Thymus (tissue), 11 donors: ENCODE measurements around the gene LRRC53. TPM values are rescaled to one million over a fixed set of nuclear protein-coding genes. Genes with fewer than 3 reads are reported as not detected.

Experiments used
- DNase-seq, 9 donors: peaks; one replicate each; pipeline ENCODE4 v3.0.0-alpha.2; 2013; ENCODE audit warnings: low spot score in 9 of 9, low read depth in 6 of 9, missing footprints in 1 of 9
- H3K27ac ChIP-seq, 2 donors: one replicate each; pipeline ENCODE4 v1.5.1; 2013; ENCODE audit warnings: control low read depth in 1 of 2, low read depth in 1 of 2, low read length in 1 of 2, mild to moderate bottlenecking in 1 of 2, moderate library complexity in 1 of 2
- H3K27me3 ChIP-seq, 2 donors: one replicate each; pipeline ENCODE4 v1.5.1; 2013; ENCODE audit warnings: low read length in 1 of 2; ENCODE audit not compliant: control insufficient read depth in 2 of 2, insufficient read depth in 1 of 2
- H3K36me3 ChIP-seq, 2 donors: one replicate each; pipeline ENCODE4 v1.5.1; 2013; ENCODE audit warnings: low read length in 1 of 2, mild to moderate bottlenecking in 1 of 2, moderate library complexity in 1 of 2; ENCODE audit not compliant: control insufficient read depth in 2 of 2, insufficient read depth in 2 of 2
- H3K4me1 ChIP-seq, 2 donors: one replicate each; pipeline ENCODE4 v1.5.1; 2013; ENCODE audit warnings: low read length in 2 of 2; ENCODE audit not compliant: control insufficient read depth in 2 of 2, insufficient read depth in 2 of 2
- H3K4me3 ChIP-seq, 2 donors: one replicate each; pipeline ENCODE4 v1.5.1; 2013; ENCODE audit warnings: low read length in 2 of 2, control low read depth in 1 of 2, mild to moderate bottlenecking in 1 of 2
- H3K9me3 ChIP-seq, 2 donors: one replicate each; pipeline ENCODE4 v1.5.1; 2013; ENCODE audit warnings: low read length in 1 of 2, mild to moderate bottlenecking in 1 of 2; ENCODE audit not compliant: control insufficient read depth in 2 of 2, insufficient read depth in 1 of 2
- WGBS: extraction: QIAGEN DNeasy Blood & Tissue Kit; methylation state at CpG from one replicate; pipeline ENCODE4 v1.1.7; 2013; 5-methylcytosine and 5-hydroxymethylcytosine counted together
- polyA plus RNA-seq: library from polyadenylated mRNA; stranded (reverse); fragments of 200-250 nt; gene quantifications from one replicate; pipeline ENCODE4 v1.2.3, GENCODE V29; 2013
- total RNA-seq: library from RNA; stranded (reverse); fragments of 120-200 nt; gene quantifications from one replicate; pipeline ENCODE4 v1.2.4, GENCODE V29; 2013
- donor health status: healthy.

The LRRC53 gene
- total and polyA plus RNA-seq, 2 donors, result 0.05 to 0.19 TPM

DNA sequence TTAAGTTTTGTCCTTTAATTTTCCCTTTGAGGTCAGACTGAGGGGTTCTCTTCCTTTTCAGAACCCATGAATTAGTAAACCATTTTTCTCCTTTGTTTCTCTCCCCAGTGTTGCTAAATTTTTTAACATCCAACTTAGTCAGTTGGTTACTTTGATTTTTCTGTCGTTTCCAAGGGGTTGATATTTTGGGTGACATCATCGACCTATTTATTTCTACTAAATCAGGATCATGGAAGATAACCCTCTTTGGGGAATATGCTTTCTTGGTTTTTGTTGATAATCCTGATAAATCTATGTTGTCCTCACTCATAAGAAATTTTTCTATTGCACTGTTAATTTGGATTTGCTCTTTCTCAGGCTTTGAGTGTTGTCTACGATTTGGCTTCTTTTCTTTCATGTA is 40.9 kb downstream of the LRRC53 start:
- Histone ChIP-seq H3K27ac (no peak overlapping the region), H3K4me3 (no peak overlapping the region)
- WGBS, result 89% methylated on average over 3 of the region's 3 CpGs

DNA sequence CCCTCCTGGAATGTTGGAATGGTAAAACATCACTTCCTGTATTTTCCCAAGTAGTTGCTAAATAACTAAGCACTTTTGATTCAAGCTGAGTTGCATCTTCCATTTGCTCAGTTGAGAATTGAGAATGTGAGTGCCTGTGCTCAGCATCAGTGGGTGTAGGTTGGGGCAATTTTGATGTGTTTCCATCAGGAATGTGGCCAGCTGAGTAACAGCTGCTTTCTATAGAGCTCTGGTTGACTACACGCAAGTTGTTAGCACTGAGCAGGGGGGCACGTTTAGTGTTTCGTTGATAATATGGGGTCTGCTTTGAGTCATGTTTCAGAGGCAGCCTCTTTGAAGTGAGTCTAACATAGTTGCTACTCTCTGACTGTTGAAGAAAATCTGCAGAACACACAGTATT is 41.5 kb downstream of the LRRC53 start:
- Histone ChIP-seq H3K4me1 (no peaks in the 10 kb centered on the region), H3K4me3 (no peak overlapping the region), H3K36me3 (no peaks in the 10 kb centered on the region), H3K9me3 (no peaks in the 10 kb centered on the region), H3K27me3 (no peaks in the 10 kb centered on the region), H3K27ac (no peak overlapping the region)
- WGBS, result 47% methylated on average over 3 of the region's 3 CpGs
- DNase-seq, result no peak

More for the DNA sequence above, 40.9 kb downstream of the LRRC53 start:
- no peaks in the 10 kb centered on the region for H3K4me1 ChIP-seq
- no peak for DNase-seq
- H3K27me3 ChIP-seq, result no peaks in the 10 kb centered on the region
- H3K9me3 ChIP-seq, result no peaks in the 10 kb centered on the region
- H3K36me3 ChIP-seq, result no peaks in the 10 kb centered on the region

DNA sequence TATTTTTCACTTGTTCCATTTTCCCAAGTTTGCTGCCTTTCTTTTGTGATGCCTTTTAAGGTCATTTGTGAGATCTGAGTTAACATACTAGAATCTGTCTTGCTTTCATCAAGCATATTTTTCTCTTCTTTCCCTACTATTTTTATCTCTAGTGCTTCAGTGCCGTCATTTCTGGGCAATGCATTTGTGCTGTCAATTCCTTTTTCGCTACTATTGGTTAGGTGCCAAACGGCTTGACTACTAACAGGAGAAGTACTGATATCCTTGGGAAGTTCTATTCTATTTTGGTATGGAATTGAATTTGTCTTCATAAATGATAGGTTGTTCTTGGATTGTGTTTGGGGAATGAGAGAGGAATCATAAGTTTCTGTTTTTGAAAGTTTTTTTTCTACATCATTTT is 42.2 kb downstream of the LRRC53 start:
- DNase-seq, result no peak
- no peaks in the 10 kb centered on the region for H3K4me1 ChIP-seq
- no peaks in the 10 kb centered on the region for H3K36me3 ChIP-seq
- 88% methylated on average over 3 of the region's 3 CpGs for WGBS
- no peak overlapping the region for H3K27ac ChIP-seq
- H3K9me3 ChIP-seq, result peaks cover 0 to 3% of the 10 kb centered on the region in 2 donors
- H3K27me3 ChIP-seq, result no peaks in the 10 kb centered on the region
- H3K4me3 ChIP-seq, result no peak overlapping the region

DNA sequence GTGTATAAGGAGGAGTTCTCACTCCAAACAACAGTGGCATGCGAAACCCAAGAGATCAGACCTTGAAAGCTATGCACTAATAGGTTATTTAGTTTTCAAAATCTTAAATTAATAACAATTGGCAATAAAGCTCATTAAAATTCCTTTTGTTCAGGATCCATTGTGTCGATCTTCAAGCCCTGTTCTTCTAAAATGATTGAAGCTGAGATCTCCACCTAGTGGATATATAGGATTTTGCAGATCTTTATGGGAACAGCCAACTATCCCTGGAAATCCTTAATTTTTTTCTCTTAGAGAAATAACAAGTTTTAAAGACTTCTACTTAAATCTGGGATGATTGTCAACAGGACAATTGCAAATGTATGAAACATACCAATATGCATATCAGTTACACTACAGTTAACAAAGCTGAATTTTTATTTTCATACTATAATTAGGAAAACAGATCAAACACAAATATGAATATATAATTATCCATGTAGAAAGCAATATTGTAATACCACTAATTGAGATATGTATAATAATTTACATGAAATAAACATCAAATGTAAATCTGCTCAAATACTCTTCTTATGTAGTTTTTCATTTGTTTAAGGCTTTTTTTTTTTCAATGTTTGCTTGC is 43.3 kb downstream of the LRRC53 start:
- no peak overlapping the region for H3K27ac ChIP-seq

DNA sequence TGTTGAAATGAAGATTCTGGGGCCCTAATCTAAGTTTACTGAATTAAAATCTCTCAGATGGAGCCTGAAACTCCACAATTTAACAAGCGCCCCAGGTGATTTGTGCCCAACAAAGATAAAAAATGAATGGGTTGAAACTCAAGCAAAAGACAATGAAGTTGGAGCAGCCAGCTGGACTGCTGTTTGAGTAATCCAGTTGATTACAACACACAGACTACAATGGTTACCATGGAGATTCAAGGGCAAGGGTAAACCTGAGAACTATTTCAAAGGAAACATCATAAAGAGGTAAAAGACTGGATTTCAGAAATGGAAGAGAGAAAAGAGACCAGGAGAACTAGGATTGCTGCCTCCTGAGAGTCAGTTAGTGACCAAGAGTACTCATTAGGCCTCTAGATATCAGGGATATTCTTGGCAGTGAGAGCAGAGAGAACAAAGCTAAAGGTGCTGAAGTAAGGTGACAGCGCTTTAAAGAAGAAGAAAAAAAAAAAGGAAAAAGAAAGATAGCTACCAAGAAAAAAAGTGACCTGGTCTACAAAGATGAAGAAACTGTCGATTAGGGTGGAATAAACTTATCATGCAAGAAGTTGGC is 44.5 kb downstream of the LRRC53 start:
- no peak for DNase-seq
- Histone ChIP-seq H3K27ac (no peak overlapping the region), H3K4me1 (no peaks in the 10 kb centered on the region), H3K36me3 (no peaks in the 10 kb centered on the region), H3K9me3 (peaks cover 0 to 5% of the 10 kb centered on the region in 2 donors), H3K27me3 (no peaks in the 10 kb centered on the region), H3K4me3 (no peak overlapping the region)
- WGBS, result 94% methylated on average over 3 of the region's 3 CpGs

More for the DNA sequence above, 43.3 kb downstream of the LRRC53 start:
- Histone ChIP-seq H3K4me1 (no peaks in the 10 kb centered on the region), H3K27me3 (no peaks in the 10 kb centered on the region), H3K4me3 (no peak overlapping the region), H3K9me3 (peaks cover 0 to 5% of the 10 kb centered on the region in 2 donors), H3K36me3 (no peaks in the 10 kb centered on the region)
- WGBS, result 12% methylated on average over 2 of the region's 2 CpGs
- DNase-seq, result peak in 1 of 9 donors; percentile 20

DNA sequence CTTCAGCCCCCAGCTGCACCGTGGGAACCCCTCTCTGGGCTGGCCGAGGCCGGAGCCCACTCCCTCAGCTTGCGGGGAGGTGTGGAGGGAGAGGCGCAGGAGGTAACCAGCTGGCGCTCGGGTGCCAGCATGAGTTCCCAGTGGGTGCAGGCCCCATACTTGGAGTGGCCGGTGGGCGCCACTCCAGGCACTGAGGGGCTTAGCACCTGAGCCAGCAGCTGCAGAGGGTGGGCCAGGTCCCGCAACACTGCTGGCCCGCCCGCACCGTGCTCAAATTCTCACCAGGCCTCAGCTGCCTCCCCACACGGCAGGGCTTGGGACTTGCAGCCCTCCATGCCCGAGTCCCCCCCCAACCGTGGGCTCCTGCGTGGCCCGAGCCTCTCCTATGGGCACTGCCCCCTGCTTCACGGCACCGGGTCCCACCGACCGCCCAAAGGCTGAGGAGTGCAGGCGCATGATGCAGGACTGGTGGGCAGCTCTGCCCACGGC is 47.2 kb downstream of the LRRC53 start:
- Histone ChIP-seq H3K27me3 (no peaks in the 10 kb centered on the region), H3K27ac (no peak overlapping the region), H3K4me1 (no peaks in the 10 kb centered on the region), H3K4me3 (no peak overlapping the region), H3K36me3 (no peaks in the 10 kb centered on the region), H3K9me3 (peaks cover 0 to 5% of the 10 kb centered on the region in 2 donors)
- DNase-seq, result no peak
- 97% methylated on average over 24 of the region's 24 CpGs for WGBS

DNA sequence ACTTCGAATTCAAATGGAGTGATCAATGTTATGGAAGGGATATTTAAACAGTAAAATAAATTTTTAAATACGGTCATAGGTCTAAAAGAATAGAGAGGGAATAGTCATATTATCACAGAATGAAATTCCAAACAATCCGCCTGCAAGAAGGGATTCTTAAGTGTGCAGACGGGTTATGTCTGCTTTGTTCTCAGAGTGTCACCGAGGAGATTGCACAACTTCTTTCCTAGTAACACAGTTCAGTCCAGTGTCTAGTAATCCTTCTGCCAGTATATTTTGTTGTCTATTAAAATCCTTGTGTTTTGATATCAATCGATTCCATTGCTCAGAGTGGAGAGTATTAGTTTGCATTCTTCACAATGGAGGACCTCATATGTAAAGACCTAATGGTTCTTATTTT is 48.4 kb downstream of the LRRC53 start:
- WGBS, result 93% methylated on average over 6 of the region's 6 CpGs
- DNase-seq, result no peak
- Histone ChIP-seq H3K4me3 (no peak overlapping the region), H3K27ac (no peak overlapping the region), H3K4me1 (no peaks in the 10 kb centered on the region), H3K27me3 (no peaks in the 10 kb centered on the region), H3K36me3 (no peaks in the 10 kb centered on the region), H3K9me3 (peaks cover 0 to 5% of the 10 kb centered on the region in 2 donors)

DNA sequence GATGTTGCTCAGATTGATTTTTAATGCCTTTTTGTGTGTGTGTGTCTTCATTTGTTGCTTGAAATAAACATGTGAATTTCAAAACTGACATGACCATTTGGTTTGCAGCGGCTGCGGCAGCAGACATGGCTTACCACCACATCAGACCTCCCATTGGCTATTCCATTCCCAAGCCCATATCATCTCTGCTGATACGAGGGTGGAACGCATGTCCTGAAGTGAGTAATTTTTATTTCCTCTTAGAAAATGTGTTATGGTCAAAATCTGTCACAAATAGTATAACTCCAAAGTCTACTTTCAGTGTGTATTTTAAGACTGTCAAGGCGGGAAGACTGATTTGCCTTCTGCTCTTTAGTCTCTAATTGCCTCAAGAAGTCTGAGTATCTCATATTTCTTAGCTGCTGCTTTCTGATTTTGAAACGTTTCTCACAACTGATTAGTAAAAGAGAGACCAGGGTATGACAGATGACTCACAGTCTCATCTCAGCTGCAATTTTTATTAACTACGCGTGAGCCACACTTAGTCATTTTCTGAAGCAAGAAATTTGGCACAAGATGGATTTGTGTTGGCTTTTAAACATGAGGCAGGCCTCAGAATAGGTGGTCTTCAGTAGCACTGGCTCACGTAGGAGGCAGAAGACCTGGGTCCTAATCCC is 49.0 kb downstream of the LRRC53 start:
- 88% methylated on average over 9 of the region's 9 CpGs for WGBS
- Histone ChIP-seq H3K27me3 (no peaks in the 10 kb centered on the region), H3K9me3 (peaks cover 0 to 5% of the 10 kb centered on the region in 2 donors), H3K36me3 (no peaks in the 10 kb centered on the region), H3K27ac (no peak overlapping the region), H3K4me1 (no peaks in the 10 kb centered on the region), H3K4me3 (no peak overlapping the region)
- no peak for DNase-seq

DNA sequence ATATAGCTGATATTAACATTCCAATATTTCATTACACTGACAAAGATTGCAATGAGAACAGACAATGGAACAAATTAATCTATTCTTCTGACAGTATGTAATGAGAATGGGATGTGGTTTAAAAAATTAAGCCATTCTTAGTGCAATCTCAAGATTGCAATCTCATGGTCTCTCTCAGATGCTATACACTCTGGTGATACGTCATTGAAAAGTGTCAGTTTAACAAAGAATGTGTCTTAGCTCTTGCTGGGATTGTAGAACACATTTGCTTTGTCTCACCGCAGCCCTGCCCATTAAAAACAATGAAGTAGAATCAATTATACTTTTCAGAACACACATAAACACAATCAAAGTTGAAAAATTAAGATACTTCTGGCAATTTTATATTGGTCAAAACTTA is 55.2 kb downstream of the LRRC53 start:
- no peaks in the 10 kb centered on the region for H3K9me3 ChIP-seq
- no peak for DNase-seq
- no peaks in the 10 kb centered on the region for H3K36me3 ChIP-seq
- no peaks in the 10 kb centered on the region for H3K27me3 ChIP-seq
- H3K27ac ChIP-seq, result no peak overlapping the region
- WGBS, result 94% methylated on average over 2 of the region's 2 CpGs
- no peak overlapping the region for H3K4me3 ChIP-seq
- H3K4me1 ChIP-seq, result no peaks in the 10 kb centered on the region
